Stimulated activated CD4-positive, alpha-beta T cell treated with anti-CD3 and anti-CD28 coated beads, Interleukin-4, amount 100 ng/mL, for 4 hours (primary cell): ENCODE measurements around the gene HIKESHI.
"Not testable (repeated sequence)": the region's sequence is repeated elsewhere in the genome, so short reads cannot be mapped to it uniquely, and the experiment has no call there.

ENCODE experiments used
- DNase-seq, 2 experiments: peaks; one replicate each; pipeline ENCODE4 v3.0.0-alpha.2; 2020

HIKESHI gene

DNA sequence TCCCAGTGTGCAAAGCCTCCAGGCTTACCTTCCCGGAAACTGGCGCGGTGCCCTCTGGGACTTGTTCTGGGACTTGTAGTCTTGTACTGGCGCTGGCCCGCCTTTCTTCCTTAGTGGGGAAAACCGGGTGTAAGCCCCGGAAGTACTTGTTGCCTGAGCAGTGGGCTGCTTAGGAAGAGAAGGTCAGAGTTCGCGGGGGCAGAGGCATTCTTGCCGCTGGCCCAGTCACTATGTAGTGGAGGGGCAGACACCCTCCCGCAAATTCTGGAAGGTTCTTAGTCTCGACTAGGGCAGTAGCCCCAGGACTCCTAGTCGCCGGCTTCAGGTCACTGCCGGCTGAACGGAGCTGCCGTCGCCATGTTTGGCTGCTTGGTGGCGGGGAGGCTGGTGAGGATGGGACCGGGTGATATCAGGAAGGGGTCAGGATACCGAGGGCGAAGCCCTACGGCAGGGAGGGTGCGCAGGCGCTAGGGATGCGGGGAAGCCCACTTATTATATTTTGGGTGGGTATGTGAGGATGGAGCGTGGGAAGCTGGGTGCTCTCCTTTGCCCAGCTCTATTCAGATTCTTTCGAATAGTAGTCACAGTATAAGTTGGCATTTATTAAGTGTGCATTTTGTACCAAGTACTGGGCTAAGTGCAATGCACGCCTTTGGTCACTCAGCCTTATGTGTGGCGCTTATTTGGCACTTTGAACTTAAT is at the start of gene HIKESHI:
Gene HIKESHI, plus strand, starts transcription at position 149 of the 702 bp plus-strand sequence. Its CDS starts 209 bp downstream, at position 358.
- peak; percentile 90 to 92 for DNase-seq

- DNase-seq, result no peak
Measured at GRCh38 chr11:86255896-86256295, 46.1 kb upstream of the HIKESHI start.

DNA sequence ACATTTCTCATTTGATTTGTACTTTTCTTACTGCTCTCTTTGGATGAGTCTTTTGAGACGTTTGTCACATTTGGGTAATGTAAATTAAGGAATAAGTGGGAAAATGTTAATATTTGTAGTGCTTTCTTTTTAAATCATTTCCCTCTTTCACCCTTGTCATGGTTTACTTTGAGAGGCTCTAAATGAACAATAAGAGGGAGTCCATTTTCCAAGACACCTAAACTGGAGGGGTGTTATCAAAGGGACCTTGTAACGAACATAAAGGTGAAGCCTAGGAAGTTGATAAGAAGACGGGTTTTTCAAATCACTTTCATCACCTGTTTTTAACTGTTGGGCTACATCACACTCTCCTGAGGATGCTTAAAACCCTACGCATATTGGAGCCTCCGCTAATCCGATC is 45.4 kb upstream of the HIKESHI start:
- DNase-seq, result no peak

DNA sequence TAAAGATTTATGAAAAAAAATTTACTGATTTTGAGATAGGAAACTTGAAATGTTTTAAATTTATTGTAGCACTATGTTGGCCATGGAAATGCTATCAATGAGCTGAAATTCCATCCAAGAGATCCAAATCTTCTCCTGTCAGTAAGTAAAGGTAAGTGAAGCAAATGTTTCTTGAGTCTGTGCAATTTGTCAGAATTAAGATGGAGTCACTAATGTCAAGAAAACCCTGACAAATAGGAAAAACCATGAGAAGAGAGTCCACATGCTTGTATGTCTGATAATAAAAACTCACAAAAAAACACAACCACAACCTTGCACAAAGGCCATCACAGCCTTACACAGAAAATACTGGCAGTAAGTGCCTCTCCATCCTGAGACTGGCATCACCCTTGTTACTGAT is 44.6 kb upstream of the HIKESHI start:
- no peak for DNase-seq

DNA sequence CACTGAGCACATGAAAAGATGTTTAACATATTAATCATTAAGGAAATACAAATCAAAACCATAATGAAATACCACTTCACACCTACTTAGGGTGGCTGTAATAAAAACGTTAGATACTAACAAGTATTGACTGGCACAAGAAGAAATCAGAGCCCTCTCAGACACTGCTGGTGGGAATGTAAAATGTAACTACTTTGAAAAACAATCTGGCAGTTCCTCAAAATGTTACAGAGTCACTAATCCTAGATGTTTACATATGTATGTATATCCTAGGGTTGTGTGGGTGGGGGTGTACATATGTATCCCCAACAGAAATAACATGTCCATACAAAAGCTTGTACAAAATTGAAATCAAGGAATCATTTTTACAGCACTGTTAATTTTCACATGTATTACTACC is 42.3 kb upstream of the HIKESHI start:
- no peak for DNase-seq

DNA sequence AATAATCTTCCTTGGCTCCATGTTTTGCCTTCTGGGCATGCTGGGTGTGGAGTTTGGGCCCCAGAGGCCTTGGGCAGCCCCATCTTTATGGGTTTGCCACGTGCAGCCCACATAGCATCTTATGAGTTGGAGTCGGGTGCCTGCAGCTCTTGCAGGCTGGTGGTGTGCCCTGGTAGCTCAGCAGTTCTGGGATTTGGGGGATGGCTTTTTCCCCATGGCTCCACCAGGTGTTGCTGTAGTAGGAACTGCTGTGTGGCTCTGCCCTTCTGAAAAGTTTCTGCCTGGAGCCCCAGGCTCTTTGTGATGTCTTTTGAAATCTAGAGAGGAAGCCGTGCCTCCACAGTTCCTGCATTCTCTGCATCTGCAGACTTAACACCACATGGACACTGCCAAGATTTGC is 40.7 kb upstream of the HIKESHI start:
- DNase-seq, result no peak

- DNase-seq, result no peak
Measured at GRCh38 chr11:86262387-86262786, 39.7 kb upstream of the HIKESHI start.

GRCh38 chr11:86264649-86265048 is 37.4 kb upstream of the HIKESHI start:
- no peak for DNase-seq

- DNase-seq, result no peak
Measured at GRCh38 chr11:86265194-86265593, 36.8 kb upstream of the HIKESHI start.

DNA sequence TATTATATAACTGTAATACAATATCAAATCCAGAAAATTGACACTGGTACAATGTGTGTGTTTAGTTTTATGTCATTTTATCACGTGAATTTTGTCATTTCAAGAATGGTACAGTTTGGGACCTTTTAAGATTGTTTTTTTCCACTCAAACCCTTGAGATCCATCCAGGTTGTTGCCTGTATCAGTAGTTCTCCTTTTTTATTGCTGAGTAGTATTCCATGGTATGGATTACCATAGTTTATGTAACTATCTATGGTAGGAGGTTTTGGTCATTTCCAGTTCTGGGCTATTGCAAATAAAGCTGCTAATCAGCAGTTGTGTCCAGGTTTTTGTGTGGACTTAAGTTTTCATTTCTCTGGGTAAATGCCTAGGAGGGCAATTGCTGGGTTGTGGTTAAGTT is 32.4 kb upstream of the HIKESHI start:
- DNase-seq, result no peak

DNA sequence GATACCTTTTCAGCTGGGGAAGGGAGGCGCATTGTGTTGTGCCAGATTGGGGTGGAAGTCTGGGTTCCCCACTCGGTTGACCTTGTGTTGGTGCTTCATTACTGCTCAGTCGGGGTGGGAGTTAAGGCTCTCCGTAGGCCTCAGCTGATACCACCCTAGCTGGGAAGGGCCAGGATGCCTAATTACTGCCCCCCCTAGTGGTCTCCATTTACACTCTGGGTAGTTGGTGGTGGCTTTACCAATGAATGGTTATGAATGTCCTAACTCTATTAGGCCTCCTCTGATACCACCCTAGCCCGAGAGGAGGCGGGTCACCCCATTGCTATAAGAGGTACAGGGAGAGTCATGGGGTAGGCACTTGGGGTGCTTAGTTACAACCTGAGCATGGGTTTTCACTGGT is 27.5 kb upstream of the HIKESHI start:
- DNase-seq, result no peak

GRCh38 chr11:86274999-86275398 is 27.0 kb upstream of the HIKESHI start:
- DNase-seq, result no peak

DNA sequence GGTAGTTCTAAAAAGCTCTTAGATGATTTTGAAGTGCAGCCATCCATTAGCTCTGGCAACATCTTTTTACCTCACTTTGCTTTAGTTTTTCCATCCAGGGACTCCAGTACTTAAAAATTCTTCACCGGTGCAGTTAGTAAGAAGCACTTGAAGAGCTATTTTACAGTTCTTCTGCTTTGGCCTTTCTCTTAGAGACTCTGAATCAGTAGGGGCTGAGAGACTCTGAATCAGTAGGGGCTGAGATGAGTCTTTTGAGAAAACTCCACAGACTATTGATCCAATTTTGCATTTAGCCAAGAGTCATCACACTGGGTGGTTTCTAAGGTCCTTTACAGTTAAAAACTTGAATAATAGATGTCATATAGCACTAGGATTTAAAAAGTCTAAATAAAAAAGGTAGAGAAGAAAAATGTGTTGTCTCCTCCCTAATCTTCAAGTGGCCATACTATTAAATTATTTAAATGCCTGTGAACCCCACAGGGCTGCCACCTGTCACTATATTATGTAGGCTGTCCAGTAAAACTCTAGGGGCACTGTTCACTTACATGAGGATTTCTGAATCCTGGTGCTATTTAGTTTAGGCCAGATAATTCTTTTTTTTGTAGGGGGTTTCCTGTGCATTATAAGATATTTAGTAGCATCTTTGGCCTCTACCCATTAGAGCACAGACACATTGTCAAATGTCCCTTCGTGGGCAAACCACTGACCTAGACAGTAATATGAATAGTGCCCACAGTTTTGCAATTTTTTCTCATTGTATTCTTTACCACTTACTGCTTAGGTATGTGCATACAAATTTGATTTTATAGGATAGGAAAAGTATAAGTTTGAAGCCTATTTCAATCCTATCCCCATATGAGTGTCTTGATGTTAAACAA is 26.3 kb upstream of the HIKESHI start:
- DNase-seq, result no peak

GRCh38 chr11:86277741-86278140 is 24.3 kb upstream of the HIKESHI start:
- DNase-seq, result no peak

GRCh38 chr11:86278226-86278625 is 23.8 kb upstream of the HIKESHI start:
- no peak for DNase-seq

DNA sequence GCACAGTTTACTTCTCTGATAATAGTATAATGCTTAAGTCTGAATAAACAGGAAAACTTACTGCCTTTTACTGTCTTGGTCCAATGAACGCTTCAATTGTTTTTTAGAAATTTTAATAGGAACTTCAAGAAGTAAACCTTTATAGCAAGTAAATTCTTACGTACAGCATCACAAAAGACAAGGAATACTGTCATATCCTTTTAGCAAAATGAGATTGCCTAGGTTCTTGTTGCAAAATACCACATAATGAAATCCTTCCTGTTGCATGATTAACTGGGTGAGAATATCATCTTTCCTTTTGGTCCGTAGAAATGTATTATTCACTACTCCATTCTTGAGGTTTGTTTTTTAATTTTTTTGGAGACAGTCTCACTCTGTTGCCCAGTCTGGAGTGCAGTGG is 22.3 kb upstream of the HIKESHI start:
- no peak for DNase-seq

- no peak for DNase-seq
Measured at GRCh38 chr11:86287468-86287796, 14.6 kb upstream of the HIKESHI start.

DNA sequence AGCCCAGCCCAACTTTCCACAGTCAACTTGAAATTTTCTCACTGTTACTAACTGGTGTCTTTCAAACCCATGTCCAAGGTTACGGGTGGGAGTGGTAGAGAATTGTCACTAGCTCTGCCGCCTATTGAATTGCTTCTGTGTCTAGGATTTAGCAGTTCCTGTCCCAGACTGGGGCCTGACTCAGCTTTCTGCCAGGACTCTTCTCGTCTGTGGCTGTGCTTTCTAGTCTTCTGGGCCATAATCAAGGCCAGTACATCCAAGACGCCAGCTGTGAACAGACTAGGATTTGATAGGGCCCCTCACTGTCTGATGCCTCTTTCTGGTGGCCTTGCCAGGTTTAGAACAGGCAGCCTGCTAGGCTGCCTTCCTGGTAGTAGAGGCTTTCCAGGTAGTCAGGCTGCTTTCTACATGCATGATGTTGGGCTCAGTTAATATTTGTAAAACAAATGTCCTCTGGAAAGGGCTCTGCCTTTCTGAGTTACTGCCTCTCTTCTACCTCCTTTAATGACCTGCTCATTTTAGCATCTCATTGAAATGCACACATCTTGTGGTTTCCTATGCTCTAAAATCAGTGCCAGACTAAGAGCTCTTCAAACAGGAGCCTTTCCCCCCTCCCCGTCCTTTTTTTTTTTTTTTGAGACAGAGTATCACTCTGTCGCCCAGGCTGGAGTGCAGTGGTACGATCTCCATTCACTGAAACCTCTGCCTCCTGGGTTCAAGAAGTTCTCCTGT is 13.1 kb upstream of the HIKESHI start:
- DNase-seq, result no peak

DNA sequence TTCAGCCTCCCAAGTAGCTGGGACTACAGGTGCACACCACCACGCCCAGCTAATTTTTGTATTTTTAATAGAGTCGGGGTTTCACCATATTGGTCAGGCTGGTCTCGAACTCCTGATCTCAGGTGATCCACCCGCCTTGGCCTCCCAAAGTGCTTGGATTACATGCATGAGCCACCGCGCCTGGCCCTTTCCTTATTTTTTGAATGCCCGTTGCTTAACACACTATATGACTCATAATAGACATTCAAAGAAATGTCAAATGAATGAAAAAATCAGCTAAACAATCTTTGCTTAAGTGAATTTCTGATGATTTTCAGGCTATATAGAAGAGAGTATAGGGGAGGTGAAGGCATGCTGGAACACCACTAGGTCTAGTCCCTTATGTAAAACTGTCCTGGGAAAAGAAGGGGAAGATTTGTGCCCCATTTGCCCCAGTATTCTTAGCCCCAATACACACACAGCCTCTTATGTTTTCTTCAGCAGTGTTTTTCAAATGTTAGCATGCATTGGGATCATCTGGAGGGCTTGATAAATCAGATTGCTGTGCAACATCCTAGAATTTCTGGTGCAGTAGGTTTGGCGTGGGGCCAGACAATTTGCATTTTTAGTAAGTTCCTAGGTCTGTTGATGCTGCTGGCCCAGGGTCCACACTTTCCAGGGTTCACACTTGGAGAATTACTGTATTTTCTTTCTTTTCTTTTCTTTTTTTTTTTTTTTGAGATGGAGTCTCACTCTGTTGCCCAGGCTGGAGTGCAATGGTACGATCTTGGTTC is 12.3 kb upstream of the HIKESHI start:
- DNase-seq, result not testable (repeated sequence)

DNA sequence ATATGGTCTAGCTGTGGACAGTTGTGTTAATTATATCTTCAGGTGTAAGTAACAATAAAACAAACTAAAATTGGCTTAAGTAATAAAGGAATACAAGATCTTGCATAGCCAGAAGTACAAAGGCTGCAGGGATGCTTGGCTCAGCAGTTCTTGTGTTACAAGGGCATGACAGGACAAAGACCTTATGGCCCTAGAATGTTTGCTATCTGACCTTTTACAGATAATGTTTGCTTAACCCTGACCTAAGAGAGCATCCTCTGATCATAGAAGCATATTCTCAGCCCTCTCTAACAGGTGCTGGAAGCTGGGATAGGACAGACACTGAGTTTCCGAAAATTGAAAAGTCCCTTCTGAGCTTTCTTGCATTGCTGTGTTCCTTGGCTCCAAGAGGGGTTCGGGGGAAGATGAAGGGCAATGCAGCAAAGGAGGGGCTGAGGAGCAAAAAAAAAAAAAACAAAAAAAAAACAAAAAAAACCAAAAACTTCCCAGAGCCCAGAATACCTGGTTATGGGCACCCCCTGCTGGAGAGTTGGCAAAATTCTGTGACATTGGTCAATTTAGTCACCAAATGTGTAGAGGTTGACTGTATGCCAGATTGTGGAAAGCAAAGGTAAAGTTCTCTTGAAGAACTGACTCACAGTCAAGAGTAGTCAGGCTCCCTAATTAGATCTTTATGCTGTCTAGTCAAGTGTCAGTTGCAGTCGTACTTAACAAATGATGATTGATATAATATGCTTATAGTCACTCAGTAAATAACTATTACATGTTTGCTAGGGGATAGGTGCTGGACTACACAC is 10.4 kb upstream of the HIKESHI start:
- peak; percentile 58 to 64 for DNase-seq

DNA sequence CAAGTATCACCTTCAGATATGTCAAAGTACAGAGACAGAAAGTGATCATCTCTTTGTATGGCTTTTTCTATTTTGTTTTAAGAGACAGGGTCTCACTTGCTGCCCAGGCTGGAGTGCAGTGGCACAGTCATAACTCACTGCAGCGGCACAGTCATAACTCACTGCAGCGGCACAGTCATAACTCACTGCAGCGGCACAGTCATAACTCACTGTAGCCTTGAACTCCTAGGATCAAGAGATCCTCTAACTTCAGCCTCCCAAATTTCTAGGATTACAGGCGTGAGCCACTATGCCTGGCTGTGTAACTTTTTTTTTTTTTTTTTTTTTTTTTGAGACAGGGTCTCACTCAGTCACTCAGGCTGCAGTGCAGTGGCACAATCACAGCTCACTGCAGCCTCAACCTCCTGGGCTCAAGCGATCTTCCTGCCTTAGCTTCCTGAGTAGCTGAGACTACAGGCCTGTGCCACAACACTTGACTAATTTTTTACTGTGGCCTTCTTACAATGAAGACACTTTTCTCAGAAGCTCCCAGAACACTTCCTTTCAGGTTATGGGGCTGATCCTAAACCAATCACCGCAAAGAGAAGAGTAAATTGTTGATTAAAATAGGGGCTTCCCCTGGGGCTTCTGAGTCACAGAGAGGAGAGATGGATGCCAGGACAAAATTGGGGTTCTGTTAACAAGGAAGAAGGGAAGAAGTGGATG is 9.0 kb upstream of the HIKESHI start:
- DNase-seq, result peak in 1 of 2 experiments; percentile 4
